GM21381 (cell line): ENCODE data around the gene ZNF217.
"Not testable (repeated sequence)": the region's sequence is repeated elsewhere in the genome, so short reads cannot be mapped to it uniquely, and the experiment has no call there.

Source experiments
- ATAC-seq: cut with Tn5 transposase; IDR thresholded peaks from one replicate; pipeline ENCODE4 v1.9.1; 2021; ENCODE audit warnings: mild to moderate bottlenecking, moderate library complexity; ENCODE audit not compliant: unreplicated experiment

ZNF217 gene

DNA sequence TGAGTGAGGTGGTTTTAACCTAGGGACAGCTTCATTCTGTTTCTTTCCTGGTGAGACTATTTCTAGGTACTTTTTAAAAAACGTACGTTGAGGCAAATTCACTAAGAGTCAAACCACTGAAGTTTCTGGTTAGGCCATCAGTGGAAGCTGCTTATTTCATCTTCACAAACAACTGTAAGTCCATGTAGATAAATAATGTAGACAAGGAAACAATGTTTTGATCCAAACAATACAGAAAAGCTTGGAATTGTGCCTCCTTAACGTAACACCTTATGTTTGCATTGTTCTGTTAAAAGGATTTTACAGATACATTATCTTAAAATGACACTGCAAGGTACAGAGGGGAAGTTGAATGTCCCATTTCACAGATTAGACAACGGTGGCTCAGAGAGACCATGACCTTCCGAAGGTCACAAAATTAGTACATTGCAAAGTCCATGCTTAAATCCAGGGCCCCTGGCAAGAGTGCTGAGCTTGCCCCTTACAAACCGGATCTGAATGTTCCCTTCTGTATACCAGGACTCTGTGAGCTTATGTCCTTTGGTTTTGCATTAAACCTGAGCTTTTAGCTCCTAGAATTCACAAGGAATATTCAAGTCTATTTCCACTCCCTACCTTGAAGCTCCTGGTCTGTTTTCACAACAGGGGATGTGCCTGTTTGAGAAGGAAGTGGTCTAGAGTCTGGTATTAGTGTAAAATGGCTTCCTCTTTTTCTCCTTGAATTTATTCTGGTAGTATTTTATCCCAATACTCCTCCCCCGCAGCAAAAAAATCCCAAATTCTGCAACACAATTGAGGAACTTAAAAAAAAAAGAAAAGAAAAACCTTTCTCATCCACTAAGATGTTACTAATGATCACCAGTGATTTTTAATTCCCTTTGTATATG lies 28.9 kb upstream of the ZNF217 start:
- ATAC-seq, result no peak

DNA sequence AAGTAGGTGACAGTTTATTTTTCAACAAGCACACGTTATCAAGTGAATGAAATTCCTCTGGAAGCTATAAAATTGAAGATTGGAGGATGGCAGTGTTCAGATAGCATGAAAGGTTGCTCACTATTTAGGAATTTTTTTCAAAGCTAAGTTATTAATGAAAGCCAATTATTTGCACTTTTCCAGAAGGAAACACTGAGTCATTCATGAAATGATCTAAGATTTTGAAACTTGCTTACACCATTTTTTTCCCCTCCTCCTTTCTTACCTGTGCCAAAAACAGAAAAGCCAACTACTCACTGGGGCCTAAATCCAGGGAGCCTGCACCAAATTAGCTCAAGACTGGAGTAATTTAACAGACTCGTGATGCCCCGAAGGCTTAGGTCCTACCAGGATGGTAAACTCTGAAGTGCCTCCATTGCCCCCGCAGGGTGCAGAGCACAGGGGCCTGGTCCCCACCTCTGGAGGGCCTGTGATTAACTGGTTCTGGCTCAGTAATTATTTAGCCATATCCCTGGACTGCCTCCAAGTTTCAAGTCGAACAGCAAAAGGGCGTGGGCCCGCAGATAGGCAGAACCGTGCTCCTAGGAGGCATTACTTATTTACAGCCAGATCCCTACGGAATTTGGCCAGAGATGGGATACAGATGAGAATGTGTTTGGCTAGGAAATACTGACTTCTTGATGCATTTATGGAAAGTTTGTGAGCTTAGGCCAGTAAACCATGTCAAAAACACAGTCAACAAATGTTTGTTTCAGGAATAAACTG lies 28.0 kb upstream of the ZNF217 start:
- no peak for ATAC-seq

DNA sequence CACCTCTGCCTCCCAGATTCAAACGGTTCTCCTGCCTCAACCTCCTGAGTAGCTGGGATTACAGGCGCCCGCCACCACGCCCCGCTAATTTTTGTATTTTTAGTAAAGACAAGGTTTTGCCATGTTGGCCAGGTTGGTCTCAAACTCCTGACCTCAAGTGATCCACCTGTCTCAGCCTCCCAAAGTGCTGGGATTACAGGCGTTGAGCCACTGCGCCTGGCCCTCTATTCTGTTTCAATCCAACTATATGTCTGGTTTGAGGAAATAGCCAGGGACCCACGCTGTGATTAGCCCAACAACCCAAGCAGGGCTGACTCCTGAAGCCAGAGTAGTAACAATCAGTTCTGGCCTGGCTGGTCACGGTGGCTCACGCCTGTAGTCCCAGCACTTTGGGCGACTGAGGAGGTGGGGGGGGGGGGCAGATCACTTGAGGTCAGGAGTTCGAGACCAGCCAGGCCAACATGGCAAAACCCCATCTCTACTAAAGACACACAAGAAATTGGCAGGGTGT lies 24.9 kb upstream of the ZNF217 start:
- not testable (repeated sequence) for ATAC-seq

GRCh38 chr20:53617791-53618489 lies 24.3 kb upstream of the ZNF217 start:
- no peak for ATAC-seq

DNA sequence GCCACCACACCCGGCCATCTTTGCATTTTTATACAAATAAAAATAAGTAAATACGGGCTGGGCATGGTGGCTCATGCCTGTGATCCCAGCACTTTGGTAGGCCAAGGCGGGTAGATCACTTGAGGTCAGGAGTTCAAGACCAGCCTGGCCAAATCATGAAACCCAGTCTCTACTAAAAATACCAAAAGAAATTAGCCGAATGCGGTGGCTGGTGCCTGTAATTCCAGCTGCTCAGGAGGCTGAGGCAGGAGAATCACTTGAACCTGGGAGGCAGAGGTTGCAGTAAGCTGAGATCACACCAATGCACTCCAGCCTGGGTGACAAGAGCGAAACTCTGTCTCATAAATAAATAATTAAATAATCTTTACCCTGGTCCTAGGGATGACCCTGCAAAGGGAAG lies 22.9 kb upstream of the ZNF217 start:
- not testable (repeated sequence) for ATAC-seq

GRCh38 chr20:53613748-53614147 lies 20.1 kb upstream of the ZNF217 start:
- ATAC-seq, result no peak

- ATAC-seq, result not testable (repeated sequence)
These were observed 18.6 kb upstream of the ZNF217 start for GRCh38 chr20:53612289-53612688.

DNA sequence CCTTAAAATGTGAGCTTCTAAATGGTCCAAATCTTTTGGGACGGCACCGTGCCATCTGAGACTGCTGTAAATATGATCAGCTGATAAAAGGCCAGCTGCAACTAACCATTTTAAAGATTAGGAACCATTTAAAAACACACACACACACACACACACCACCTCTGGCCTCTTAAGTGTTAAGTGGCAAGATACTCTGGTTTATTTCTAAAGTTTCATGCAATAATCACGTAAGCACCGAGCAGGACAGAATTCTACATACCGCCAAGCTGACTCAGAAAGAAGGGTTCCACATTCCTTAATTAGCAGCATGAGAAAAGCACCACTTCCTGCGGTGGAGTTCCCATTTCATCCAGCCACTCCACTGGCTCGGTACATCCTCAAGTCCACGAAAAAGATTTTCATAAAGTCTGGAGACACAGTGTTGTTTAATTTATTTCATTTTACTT lies 17.8 kb upstream of the ZNF217 start:
- ATAC-seq, result no peak

- peak; percentile 40 for ATAC-seq
These were observed 16.1 kb upstream of the ZNF217 start for GRCh38 chr20:53609491-53610445.

DNA sequence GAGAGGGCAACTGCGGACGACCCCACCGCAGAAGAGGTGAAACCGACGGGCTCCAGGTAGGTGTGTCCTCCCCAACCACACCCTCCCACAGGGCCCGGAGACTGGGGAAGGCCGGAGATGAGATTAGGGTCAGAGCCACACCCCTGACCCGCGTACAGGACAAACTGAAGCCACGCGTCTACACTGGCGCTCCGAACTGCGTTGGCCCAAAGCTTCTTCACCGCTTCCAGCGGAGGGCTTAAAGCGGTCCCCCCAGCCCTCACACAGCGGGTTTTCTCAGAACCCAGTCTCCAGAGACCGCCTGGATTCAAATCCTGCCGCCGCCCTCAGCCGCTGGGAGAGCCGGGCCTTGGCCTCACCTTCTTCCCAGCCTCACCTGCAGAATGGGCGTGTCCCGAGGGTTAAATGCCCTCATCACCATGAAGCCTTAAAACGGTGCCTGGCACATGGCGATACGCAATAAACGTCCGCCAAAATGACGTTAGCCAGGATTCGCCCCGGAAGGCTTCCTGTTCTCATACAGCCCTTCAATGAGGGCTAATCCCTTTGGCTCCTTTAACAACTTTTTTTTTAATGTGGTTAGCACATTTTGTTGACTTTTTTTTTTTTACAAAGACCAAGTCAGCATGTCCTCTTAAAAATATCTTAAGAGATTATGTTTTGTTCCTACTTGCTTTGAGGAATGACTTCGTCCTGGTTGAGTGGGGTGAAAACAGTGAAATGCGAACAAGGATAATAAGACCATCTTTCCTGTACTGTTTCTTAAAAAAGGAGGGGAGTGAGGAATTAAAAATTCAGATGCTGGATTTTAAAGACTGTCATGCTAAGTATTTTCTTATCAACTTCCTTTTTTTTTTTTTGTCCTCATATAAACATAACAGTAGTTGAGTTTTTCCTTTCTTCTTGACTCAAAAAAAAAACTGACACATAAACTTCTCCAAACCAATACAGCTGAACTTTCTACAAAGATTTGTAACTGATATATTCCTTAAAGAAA lies 15.1 kb upstream of the ZNF217 start:
- no peak for ATAC-seq

GRCh38 chr20:53608071-53608455 lies 14.4 kb upstream of the ZNF217 start:
- no peak for ATAC-seq

GRCh38 chr20:53606364-53606985 lies 12.8 kb upstream of the ZNF217 start:
- no peak for ATAC-seq

DNA sequence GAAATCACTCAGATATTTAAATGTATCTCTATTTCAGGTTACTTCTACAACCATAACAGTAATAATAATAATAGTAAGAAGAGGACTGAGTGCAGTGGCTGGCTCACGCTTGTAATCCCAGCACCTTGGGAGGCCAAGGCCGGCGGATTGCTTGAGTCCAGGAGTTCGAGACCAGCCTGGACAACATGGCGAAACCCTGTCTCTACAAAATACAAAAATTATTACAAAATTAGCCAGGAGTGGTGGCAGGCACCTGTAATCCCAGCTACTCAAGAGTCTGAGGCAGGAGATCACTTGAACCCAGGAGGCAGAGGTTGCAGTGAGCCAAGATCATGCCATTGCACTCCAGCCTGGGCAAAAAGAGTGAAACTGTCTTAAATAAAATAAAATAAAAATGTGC lies 11.8 kb upstream of the ZNF217 start:
- ATAC-seq, result not testable (repeated sequence)

GRCh38 chr20:53604846-53605245 lies 11.2 kb upstream of the ZNF217 start:
- not testable (repeated sequence) for ATAC-seq

- ATAC-seq, result no peak
These were observed 9.0 kb upstream of the ZNF217 start for GRCh38 chr20:53602661-53603060.

DNA sequence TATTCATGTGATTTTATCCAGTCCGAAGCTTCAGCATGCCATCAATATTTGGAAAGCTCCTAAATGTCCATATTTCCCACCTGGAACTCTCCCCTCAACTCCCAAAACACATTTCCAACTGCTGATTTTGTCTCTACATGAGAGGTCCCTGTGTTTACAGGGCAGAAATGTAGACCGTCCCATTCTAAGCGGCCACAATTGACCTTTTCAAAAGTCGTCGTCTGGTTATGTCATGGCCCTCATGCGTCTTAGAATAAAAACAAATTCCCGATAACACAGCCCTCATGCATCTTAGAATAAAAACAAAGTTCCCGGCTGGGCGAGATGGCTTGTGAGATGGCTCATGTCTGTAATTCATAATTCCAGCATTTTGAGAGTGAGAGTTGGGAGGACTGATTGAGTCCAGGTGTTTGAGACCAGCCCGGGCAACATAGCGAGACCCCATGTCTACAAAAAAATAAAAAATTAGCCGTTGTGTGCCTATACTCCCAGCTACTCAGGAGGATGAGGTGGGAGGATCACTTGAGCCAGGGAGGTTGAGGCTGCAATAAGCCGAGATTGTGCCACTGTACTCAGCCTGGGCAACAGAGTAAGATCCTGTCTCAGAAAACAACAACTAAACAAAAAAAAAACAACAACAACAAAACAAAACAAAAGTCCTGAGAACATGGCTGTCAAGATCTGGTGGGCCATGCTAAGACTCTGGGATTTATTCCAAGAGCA lies 6.4 kb upstream of the ZNF217 start:
- ATAC-seq, result no peak

DNA sequence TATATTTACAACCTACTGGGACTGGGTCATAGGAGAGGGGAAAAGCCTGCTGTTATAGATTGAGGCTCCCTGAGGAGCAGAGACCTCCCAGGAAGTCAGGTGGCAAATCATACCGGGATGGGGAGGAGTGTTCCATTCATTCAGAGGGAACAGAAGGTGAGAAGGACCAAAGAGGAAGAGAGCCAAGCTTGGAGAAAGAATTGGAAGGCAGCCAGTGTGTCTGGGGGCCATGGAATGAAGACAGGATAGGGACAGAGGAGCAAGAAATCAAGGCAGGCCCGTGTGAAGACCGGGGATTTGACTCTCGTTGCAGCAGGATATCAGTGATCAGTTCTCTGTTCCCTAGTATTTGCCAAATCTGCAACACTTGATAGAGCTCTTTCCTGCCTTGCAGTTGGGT lies 5.7 kb upstream of the ZNF217 start:
- ATAC-seq, result no peak

DNA sequence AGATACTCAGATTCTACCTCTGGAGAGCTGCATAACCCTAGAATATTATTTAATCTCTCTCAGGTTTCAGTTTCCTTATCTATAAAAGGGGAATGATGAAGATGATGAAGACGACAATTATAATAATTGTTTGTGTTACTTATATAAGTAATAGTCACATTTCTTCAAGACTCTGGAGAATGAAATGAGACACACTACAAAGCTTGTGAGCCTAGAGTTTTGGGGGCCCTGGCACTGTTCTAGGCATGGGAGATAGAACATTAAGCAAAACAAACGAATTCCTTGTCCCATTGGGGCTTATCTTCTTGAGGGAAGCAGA lies 5.4 kb upstream of the ZNF217 start:
- no peak for ATAC-seq
